Vagina (tissue), 2 donors: Measurements from ENCODE around the gene PALLD.

Source experiments
- CTCF ChIP-seq, 3 experiments: fragments of 450-650 bp in 2 of 3; fragments of 200-600 bp in 1 of 3; sonication (generic) in 1 of 3; IDR thresholded peaks; one replicate each; pipeline ENCODE4 v1.5.1; 2017 to 2019; ENCODE audit warnings: antibody characterized with exemption in 3 of 3, mild to moderate bottlenecking in 2 of 3, moderate library complexity in 2 of 3
- POLR2AphosphoS5 ChIP-seq, 2 donors: sonication (generic); formaldehyde crosslinking; IDR thresholded peaks; one replicate each; pipeline ENCODE4 v1.9.0; 2017; ENCODE audit warnings: antibody characterized with exemption in 2 of 2, mild to moderate bottlenecking in 2 of 2, low read depth in 1 of 2; ENCODE audit not compliant: insufficient read depth in 1 of 2

GRCh38 chr4:168678751-168679366 lies 182.0 kb downstream of the PALLD start:
- TF ChIP-seq CTCF (IDR thresholded peaks at IDR 0.05) (no peak), POLR2AphosphoS5 (IDR thresholded peaks at IDR 0.05; ENCODE audit: insufficient read depth in 1 of 2, low read depth in 1 of 2) (no peak)
